K562 (cell line): ENCODE results near the gene SLCO3A1. TPM values are rescaled to one million over a fixed set of nuclear protein-coding genes. Genes with fewer than 3 reads are reported as not detected.

ENCODE experiments used
- ATAC-seq: fragments of 200-7000 bp; cut with Tn5 transposase; 3 replicates; pipeline ENCODE4 v1.9.1; 2020; ENCODE audit warnings: moderate library complexity
- BruUV-seq: library from RNA; stranded (reverse); fragments of 400-500 nt; replicated peaks from 2 replicates; lab custom pipeline; 2021; lab: Mats Ljungman, UMichigan
- CTCF ChIA-PET: fragments of 300-600 bp; formaldehyde crosslinking; extraction: SDS; loops from one replicate; lab custom pipeline; 2021; ENCODE audit warnings: low intra/inter-chr PET ratio; lab: Yijun Ruan, JAX
- POLR2A ChIA-PET: fragments of 300-600, 350-650 bp; sonication (Branson Sonifier 250); formaldehyde crosslinking; extraction: SDS; loops from one replicate; lab custom pipeline; 2021; ENCODE audit warnings: antibody characterized with exemption, inconsistent platforms; lab: Yijun Ruan, JAX
- DNase-seq, 4 experiments: peaks; one replicate each; pipeline versions ENCODE4 v3.0.0 to v3.0.0-alpha.2; 2011 to 2018; ENCODE audit warnings: low spot score in 3 of 4, mixed read lengths in 3 of 4; ENCODE audit errors: extremely low read depth in 1 of 4
- FAIRE-seq: peaks from 2 replicates; lab custom pipeline; 2011; peaks lifted over from hg19 to GRCh38; lab: Jason Lieb, UNC
- H2AFZ ChIP-seq: 2 replicates; pipeline ENCODE4 v1.6.0; 2011; ENCODE audit warnings: low read depth, low read length, control low read depth, inconsistent platforms
- H3K27ac ChIP-seq: fragments of 200-600 bp; 3 replicates; pipeline ENCODE4 v1.8.0; 2011; ENCODE audit warnings: low read depth, mild to moderate bottlenecking, control low read depth, inconsistent platforms, low read length, moderate library complexity, mixed read lengths; ENCODE audit errors: extremely low read depth
- H3K27me3 ChIP-seq, 2 experiments: fragments of 300-600 bp in 1 of 2; 2 replicates in 1 of 2; 3 replicates in 1 of 2; pipeline versions ENCODE4 v1.6.0 to v1.8.0; 2011; ENCODE audit warnings: inconsistent platforms in 2 of 2, low read length in 2 of 2, mild to moderate bottlenecking in 1 of 2, mixed read lengths in 1 of 2, moderate library complexity in 1 of 2; ENCODE audit not compliant: control insufficient read depth in 2 of 2, insufficient read depth in 2 of 2
- H3K36me3 ChIP-seq: fragments of 300-600 bp; 3 replicates; pipeline ENCODE4 v1.8.0; 2011; ENCODE audit warnings: mild to moderate bottlenecking, low read length, inconsistent platforms; ENCODE audit not compliant: control insufficient read depth, insufficient read depth
- H3K4me1 ChIP-seq, 2 experiments: fragments of 200-600 bp in 1 of 2; replicated peaks in 1 of 2; 2 replicates in 1 of 2; 3 replicates in 1 of 2; pipeline versions ENCODE4 v1.5.1 to v1.8.0; 2011; ENCODE audit warnings: inconsistent platforms in 2 of 2, low read length in 2 of 2, mild to moderate bottlenecking in 1 of 2, mixed read lengths in 1 of 2, moderate library complexity in 1 of 2; ENCODE audit not compliant: control insufficient read depth in 2 of 2, insufficient read depth in 2 of 2
- H3K4me2 ChIP-seq: 2 replicates; pipeline ENCODE4 v1.6.1; 2011; ENCODE audit warnings: low read length, control low read depth, inconsistent platforms, mixed read lengths; ENCODE audit not compliant: insufficient read depth
- H3K4me3 ChIP-seq: fragments of 200-600 bp; sonication (generic), shearing (Covaris generic); 2 replicates; pipeline ENCODE4 v1.5.1; 2016; ENCODE audit warnings: control low read depth, inconsistent platforms
- H3K79me2 ChIP-seq: fragments of 200-600 bp; 3 replicates; pipeline ENCODE4 v1.8.0; 2011; ENCODE audit warnings: low read length, inconsistent platforms; ENCODE audit not compliant: control insufficient read depth, insufficient read depth
- H3K9ac ChIP-seq, 2 experiments: 2 replicates each; pipeline versions ENCODE4 v1.6.0 to v1.6.1; 2011; ENCODE audit warnings: low read depth in 2 of 2, low read length in 2 of 2, control low read depth in 1 of 2, inconsistent platforms in 1 of 2, mild to moderate bottlenecking in 1 of 2, mixed read lengths in 1 of 2; ENCODE audit not compliant: insufficient read depth in 1 of 2
- H3K9me1 ChIP-seq: one replicate; pipeline ENCODE4 v1.6.0; 2011; ENCODE audit warnings: inconsistent platforms, mild to moderate bottlenecking, low read length, moderate library complexity; ENCODE audit not compliant: control insufficient read depth, insufficient read depth
- H3K9me3 ChIP-seq: replicated peaks from 2 replicates; pipeline ENCODE4 v1.5.1; 2011; ENCODE audit warnings: low read depth, low read length, inconsistent platforms; ENCODE audit not compliant: control insufficient read depth, insufficient read depth
- H4K20me1 ChIP-seq: replicated peaks from 2 replicates; pipeline ENCODE4 v1.6.1; 2011; ENCODE audit warnings: low read length, inconsistent platforms, mixed read lengths; ENCODE audit not compliant: control insufficient read depth, insufficient read depth
- EP400 ChIP-seq: fragments of 450-650 bp; IDR thresholded peaks from 2 replicates; pipeline ENCODE4 v1.6.1; 2017; ENCODE audit warnings: antibody characterized with exemption, mild to moderate bottlenecking, moderate library complexity
- ETV6 ChIP-seq, 3 experiments: fragments of 150-350 bp in 1 of 3; sonication (generic) in 1 of 3; formaldehyde crosslinking in 1 of 3; IDR thresholded peaks; 2 replicates each; pipeline versions ENCODE4 v1.6.1 to v1.8.0; 2014 to 2022; ENCODE audit warnings: borderline replicate concordance in 2 of 3, low read depth in 2 of 3, antibody characterized with exemption in 1 of 3, low read length in 1 of 3, mild to moderate bottlenecking in 1 of 3, missing genetic modification reagents in 1 of 3
- MGA ChIP-seq: fragments of 450-650 bp; IDR thresholded peaks from 2 replicates; pipeline ENCODE4 v1.6.1; 2016; ENCODE audit warnings: mild to moderate bottlenecking, moderate library complexity
- PHF21A ChIP-seq: fragments of 450-650 bp; IDR thresholded peaks from 2 replicates; pipeline ENCODE4 v1.6.1; 2017; ENCODE audit warnings: low read depth, borderline replicate concordance
- SIX5 ChIP-seq, 2 experiments: IDR thresholded peaks; 2 replicates each; pipeline ENCODE4 v1.6.1; 2011; ENCODE audit warnings: low read length in 2 of 2, borderline replicate concordance in 1 of 2, low read depth in 1 of 2, mild to moderate bottlenecking in 1 of 2, moderate library complexity in 1 of 2; ENCODE audit not compliant: insufficient read depth in 1 of 2
- ZBED1 ChIP-seq: IDR thresholded peaks from 2 replicates; pipeline ENCODE4 v1.6.1; 2014
- ZNF263 ChIP-seq: sonication (generic); formaldehyde crosslinking; IDR thresholded peaks from 2 replicates; pipeline ENCODE4 v1.8.0; 2022; ENCODE audit warnings: mild to moderate bottlenecking, missing genetic modification reagents, borderline replicate concordance
- ZNF280A ChIP-seq: fragments of 450-650 bp; IDR thresholded peaks from 2 replicates; pipeline ENCODE4 v1.6.1; 2018; ENCODE audit warnings: mild to moderate bottlenecking, low read depth; ENCODE audit not compliant: partially characterized antibody
- ZNF57 ChIP-seq: fragments of 450-650 bp; formaldehyde crosslinking; IDR thresholded peaks from 2 replicates; pipeline ENCODE4 v1.4.0; 2020; ENCODE audit warnings: mild to moderate bottlenecking, moderate library complexity
- WGBS: fragments of 100-300 bp; shearing (Covaris generic); methylation state at CpG from one replicate; pipeline ENCODE4 v1.1.6; 2016; ENCODE audit warnings: low coverage, mixed read lengths; ENCODE audit not compliant: insufficient coverage; ENCODE audit errors: missing lambda C conversion rate; 5-methylcytosine and 5-hydroxymethylcytosine counted together
- in situ Hi-C: fragments of 300-500 bp; cut with MboI; formaldehyde crosslinking; loops from 4 replicates; pipeline ENCODE4 v1.15.0; 2018; ENCODE audit warnings: inconsistent platforms, mixed read lengths
- intact Hi-C: fragments of 100-400 bp; cut with micrococcal nuclease; formaldehyde crosslinking; loops from 2 replicates; pipeline ENCODE4 v1.14.2; 2022
- polyA plus RNA-seq, 8 experiments: library from polyadenylated mRNA; depleted of rRNA in 4 of 8; stranded (reverse) in 5 of 8; unstranded in 3 of 8; fragments of >200 nt; fragmentation: Nextera tagmentation in 2 of 8; fragmentation: Illumina TruSeq in 1 of 8; extraction: Ambion mirVana in 2 of 8; extraction: Trizol in 1 of 8; gene quantifications; 2 replicates each; pipeline versions ENCODE4 v1.2.1 to v1.2.3, GENCODE V29; 2011 to 2014; ENCODE audit warnings: inconsistent platforms in 1 of 8, missing spikeins in 1 of 8
- total RNA-seq, 7 experiments: library from RNA; depleted of rRNA in 6 of 7; stranded (reverse); fragments of >200 nt in 6 of 7; fragmentation: Illumina TruSeq in 2 of 7; extraction: Trizol in 2 of 7; gene quantifications; 2 replicates each; pipeline versions ENCODE4 v1.2.1 to v1.2.3, GENCODE V29; 2011 to 2021; ENCODE audit warnings: low replicate concordance in 1 of 7

Gene SLCO3A1
- total and polyA plus RNA-seq, 9 of the 15 experiments (the other 6 are each of a cell fraction or from before 2014, with no cell fraction given), result 0.01 to 0.84 (median 0.06) TPM; not detected in 3

GRCh38 chr15:91912336-91912735 lies 58.8 kb downstream of the SLCO3A1 start:
- no peaks in the 10 kb centered on the region for H3K79me2 ChIP-seq
- H3K9me3 ChIP-seq, result no peaks in the 10 kb centered on the region
- no peaks in the 10 kb centered on the region for H3K9me1 ChIP-seq
- H3K36me3 ChIP-seq, result no peaks in the 10 kb centered on the region
- 3% methylated on average over 4 of the region's 4 CpGs for WGBS
- ATAC-seq (no peak), DNase-seq (no peak), FAIRE-seq (no peak)
- intact Hi-C loops (no loop called here), in situ Hi-C loops (no loop called here)
- peaks cover 0 to 4% of the 10 kb centered on the region in 2 experiments; a peak in 1 of 5 replicates for H3K4me1 ChIP-seq
- no peaks in the 10 kb centered on the region for H4K20me1 ChIP-seq
- POLR2A ChIA-PET, result interaction anchor here (0.6 kb wide), 2 partner anchors 44 to 633 kb away, joined by 3 read pairs; no protein-coding TSS in a partner anchor
- H3K27me3 ChIP-seq, result peaks cover 13 to 32% of the 10 kb centered on the region in 2 experiments
- H3K9ac ChIP-seq, result no peak overlapping the region
- H2AFZ ChIP-seq, result no peak overlapping the region
- no peak overlapping the region for H3K27ac ChIP-seq
- CTCF ChIA-PET, result no interaction called here
- H3K4me3 ChIP-seq, result no peak overlapping the region
- BruUV-seq, result no TSS peak
- no peak overlapping the region for H3K4me2 ChIP-seq
- TF ChIP-seq ETV6 (IDR thresholded peaks at IDR 0.05; ENCODE audit: borderline replicate concordance in 1 of 2, low read depth in 2 of 2, low read length in 1 of 2) (no peak), ETV6 (CRISPR knock-in tag; IDR thresholded peaks at IDR 0.05; ENCODE audit: borderline replicate concordance) (no peak), ZNF263 (CRISPR knock-in tag) (no peak), SIX5 (IDR thresholded peaks at IDR 0.05; ENCODE audit: borderline replicate concordance in 1 of 2, insufficient read depth in 1 of 2, low read depth in 1 of 2, low read length in 2 of 2) (no peak), ZBED1 (no peak), EP400 (no peak), MGA (no peak), PHF21A (no peak), ZNF280A (no peak), ZNF57 (no peak)
